HG03571 (cell line): ENCODE results near the gene OGA.

ENCODE experiments used
- ATAC-seq: cut with Tn5 transposase; IDR thresholded peaks from one replicate; pipeline ENCODE4 v1.9.1; 2021; ENCODE audit not compliant: unreplicated experiment

OGA gene

GRCh38 chr10:101837748-101838147 lies 19.5 kb upstream of the OGA start:
- ATAC-seq: no peak

- no peak for ATAC-seq
Measured at GRCh38 chr10:101835362-101835761, 17.1 kb upstream of the OGA start.

- ATAC-seq: no peak
Measured at GRCh38 chr10:101834341-101834740, 16.1 kb upstream of the OGA start.

DNA sequence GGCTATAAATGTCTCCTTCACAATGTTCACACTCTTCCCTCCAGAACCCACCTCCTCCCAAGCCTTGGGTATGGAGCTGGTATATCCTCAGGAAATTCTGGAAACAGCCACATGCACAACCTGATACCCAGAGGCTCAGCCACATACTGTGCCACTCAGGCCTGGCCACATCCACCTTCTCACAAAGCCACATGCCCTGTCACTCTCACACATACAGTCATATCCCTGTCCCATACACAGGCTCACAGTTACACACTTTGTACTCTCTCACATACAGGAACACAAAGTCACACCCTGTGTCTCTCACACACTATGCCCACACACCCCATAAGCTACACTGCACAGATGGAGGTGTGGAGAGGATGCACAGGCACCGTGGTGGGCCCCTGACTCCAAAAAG lies 15.2 kb upstream of the OGA start:
- ATAC-seq: no peak

- ATAC-seq: no peak
Measured at GRCh38 chr10:101832325-101832771, 14.1 kb upstream of the OGA start.

DNA sequence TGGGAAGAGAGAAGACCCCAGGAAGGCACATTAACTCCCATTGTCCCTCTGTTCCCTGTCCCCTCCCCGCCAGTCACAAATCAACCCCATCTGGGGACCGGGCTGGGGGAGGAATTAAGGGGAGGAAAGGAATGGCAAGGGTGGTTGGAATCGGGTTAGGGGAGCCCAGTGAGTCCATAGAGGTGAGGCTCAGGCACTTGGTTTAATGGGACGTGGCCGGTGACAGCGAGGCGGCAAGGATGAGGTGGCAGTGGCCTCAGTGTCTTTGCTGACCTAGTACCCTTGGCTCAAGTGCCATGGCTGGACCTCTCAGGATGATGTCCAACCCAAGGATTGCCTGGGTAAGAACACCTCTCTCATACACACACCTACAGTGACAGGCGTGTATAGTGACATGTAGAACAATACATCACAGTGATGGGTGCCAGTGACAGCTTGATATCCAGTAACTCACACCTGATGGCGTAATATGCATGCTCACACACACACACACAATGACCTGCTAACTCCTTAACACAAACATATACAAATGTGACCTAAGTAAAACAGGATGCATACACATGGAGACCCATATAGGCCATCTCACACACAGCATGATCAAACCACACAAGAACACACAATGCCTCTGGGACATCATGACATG lies 13.0 kb upstream of the OGA start:
- no peak for ATAC-seq

- ATAC-seq: peak; percentile 49
Measured at GRCh38 chr10:101830322-101831168, 12.3 kb upstream of the OGA start.

GRCh38 chr10:101829561-101830315 lies 11.5 kb upstream of the OGA start:
- peak; percentile 9 for ATAC-seq

- no peak for ATAC-seq
Measured at GRCh38 chr10:101828766-101829551, 10.7 kb upstream of the OGA start.

- no peak for ATAC-seq
Measured at GRCh38 chr10:101827919-101828600, 9.8 kb upstream of the OGA start.

DNA sequence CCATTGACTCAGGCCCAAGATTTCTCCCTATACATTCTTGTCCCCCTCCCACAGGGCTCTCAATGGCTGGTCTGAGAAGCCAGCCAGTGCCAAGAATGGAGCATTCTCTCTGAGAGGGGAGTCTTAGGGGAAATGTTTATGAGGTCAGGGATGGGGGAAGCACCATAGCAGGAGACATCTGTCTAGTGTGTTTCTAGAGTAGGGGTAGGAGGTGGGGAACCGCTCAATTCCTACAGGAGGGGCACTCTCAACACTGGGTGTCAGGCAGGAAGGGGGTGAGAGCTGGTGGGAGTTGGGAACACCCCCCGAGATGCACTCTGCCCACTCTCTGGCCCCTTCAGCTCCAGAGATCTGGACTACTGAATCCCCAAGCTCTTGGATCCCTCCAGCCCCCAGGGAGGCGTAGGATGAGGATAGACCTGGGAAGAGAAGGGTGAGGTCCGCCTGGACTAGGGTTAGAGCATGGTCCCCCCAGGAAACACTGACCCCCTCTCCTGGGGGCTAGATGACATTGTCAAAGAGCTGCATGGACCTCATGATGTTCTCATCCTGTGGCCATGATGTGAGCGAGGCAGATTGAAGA lies 8.7 kb upstream of the OGA start:
- no peak for ATAC-seq

DNA sequence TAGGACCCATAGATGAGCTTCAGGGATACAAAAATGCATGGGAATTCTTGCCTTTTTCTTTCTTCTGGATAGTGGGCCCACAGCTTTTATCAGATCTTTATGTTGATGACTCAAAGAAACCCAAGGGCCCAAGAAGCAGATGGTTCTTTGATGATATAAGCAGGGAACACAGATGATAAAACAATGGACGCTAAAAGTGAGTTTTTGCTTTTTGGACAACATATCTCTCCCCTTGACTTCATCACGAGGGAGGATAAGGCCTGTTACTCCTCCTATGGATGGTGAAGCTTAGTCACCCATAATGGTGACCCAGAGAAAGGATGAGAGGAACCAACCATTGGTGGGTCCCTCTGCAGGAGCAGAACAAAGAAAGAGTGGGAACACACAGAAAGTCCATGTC lies 6.5 kb upstream of the OGA start:
- ATAC-seq: no peak

DNA sequence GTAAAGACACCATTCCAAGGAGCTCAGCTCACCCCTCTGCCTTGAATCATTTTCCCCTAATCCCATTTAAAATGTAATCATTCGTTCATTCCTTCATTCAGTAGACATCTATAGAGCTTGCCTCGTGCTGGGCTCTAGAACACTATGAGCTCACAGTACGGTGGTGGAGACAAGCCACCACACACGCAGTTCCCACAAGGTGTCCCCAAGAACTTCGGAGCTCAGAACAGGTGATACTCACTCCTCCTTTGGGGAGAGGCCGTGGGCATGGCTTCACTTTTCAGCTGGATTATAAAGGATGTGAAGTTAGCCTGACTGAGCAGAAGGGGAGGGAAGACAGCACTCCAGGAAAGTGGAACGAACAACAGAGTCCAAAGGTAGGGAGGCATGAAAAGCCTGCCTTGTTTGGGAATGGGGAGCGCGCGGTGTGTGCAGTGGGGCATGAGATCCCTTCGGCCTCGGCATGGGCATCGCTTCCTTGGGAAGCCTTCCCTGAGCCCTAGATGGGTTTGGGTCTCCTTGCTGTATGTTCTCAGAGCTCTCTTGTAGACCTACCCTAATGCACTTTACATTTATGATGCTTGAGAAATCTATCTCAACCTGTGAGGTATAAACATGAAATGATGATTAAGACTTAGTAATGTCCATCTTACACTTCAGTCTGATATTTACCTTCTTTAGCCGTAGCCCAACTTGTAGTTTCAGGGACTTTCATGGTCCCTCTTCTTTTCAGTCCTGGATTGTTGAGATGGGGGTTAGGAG lies 809 bp upstream of the OGA start:
- peak; percentile 6 for ATAC-seq

DNA sequence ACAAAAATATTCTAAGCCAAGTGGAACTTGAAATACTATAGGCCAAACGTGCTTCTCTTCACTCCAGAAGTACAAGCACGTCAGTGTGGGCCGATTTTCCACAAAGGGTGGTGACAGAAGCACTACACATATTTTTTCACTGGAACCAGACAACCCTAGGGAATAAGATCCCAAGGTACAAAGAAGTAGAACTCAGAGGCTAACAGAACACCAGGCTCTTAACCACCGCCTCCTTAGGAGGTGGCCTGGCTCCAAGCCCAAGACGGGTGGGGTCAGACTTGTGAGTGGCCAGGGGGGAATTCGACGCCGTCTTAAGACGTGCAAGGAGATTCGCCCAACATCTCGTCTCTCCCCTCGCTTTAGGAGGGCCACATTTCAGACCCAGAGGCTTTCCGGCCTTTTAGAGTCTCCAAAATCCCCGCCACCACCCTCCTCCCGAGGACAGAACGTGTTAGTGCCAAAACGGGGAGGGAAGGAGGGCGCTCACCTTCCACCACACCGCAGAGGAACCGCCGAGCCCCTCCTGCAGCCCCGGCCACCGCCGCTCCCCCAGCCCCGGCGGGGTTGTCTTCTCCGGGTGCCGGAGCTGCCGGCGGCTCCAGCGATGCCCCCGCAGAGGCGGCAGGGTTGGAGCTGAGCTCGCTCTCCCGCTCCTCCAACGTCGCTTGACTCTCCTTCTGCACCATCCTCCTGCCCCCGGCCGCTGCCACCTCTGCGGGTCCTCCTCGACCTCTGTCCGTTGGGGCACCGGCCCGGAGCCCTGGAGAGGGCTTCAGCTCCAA lies 716 bp downstream of the OGA start:
- ATAC-seq: peak; percentile 3

GRCh38 chr10:101816913-101817336 lies 1.3 kb downstream of the OGA start:
- no peak for ATAC-seq

GRCh38 chr10:101816376-101816775 lies 1.9 kb downstream of the OGA start:
- no peak for ATAC-seq

GRCh38 chr10:101814466-101815071 lies 3.7 kb downstream of the OGA start:
- ATAC-seq: no peak

GRCh38 chr10:101812606-101813005 lies 5.6 kb downstream of the OGA start:
- ATAC-seq: no peak
